NT2/D1 (cell line): ENCODE data around the gene CLTRN.

Source experiments
- SUZ12 ChIP-seq: IDR thresholded peaks from 2 replicates; pipeline ENCODE4 v1.6.1; 2011; ENCODE audit not compliant: insufficient read length, insufficient read depth; ENCODE audit errors: extremely low read depth
- YY1 ChIP-seq: IDR thresholded peaks from 2 replicates; pipeline ENCODE4 v1.6.1; 2011; ENCODE audit not compliant: insufficient read length, insufficient read depth

DNA sequence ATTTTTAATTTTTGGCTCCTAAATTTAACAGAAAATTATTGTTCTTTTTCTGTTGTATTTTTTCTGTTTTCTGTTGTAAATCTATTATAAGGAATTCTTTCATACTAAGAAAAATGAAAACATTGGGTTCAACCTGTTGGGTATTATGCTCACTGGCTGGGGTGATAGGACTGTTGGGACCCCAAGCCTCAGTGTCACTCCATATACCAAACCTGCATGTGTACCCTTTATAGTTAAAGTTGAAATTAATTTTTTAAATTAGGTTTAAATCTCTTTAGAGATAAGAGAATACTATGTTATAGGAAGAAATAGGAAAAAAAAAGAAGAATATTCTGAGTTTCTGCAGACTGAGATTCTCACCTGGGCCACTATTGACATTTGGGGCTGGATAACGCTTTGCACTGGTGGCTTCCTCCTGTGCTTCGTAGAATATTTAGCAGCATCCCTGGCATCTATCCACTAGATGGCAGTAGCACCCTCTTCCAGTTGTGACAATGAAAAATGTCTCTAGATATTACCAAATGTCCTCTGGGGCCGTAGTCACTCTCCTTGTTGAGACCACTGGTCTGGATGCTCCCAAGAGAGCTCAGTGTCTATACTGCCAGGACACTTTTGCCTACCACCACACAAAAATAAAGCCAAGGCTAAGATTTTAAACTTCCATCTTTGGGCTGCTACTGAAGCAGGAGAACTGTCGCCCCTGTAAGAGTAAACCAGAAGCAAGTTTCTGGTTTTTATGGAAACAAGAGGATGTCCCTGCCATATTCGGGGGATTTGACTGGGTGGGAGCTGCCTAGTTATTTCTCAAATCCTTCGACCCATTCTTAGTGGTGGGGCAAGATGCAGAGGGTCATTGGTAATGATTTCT lies 22.4 kb upstream of the CLTRN start:
- TF ChIP-seq SUZ12 (no peak), YY1 (no peak)
